Measurements from ENCODE around the gene NLRC3. TPM values are rescaled to one million over a fixed set of nuclear protein-coding genes. Genes with fewer than 3 reads are reported as not detected.
A peak's percentile ranks its signal among the peaks of the same experiment; 100 is the strongest.

Gene NLRC3
- total RNA-seq, 1 donor = 58.7 TPM

- no peak for DNase-seq (ENCODE audit: low read depth in 2 of 3, low spot score in 2 of 3)
These were observed 27.3 kb downstream of the NLRC3 start for GRCh38 chr16:3549906-3550305.

GRCh38 chr16:3548859-3549258, 28.3 kb downstream of the NLRC3 start:
- no peak for DNase-seq (ENCODE audit: low read depth in 2 of 3, low spot score in 2 of 3)

- DNase-seq (ENCODE audit: low read depth in 2 of 3, low spot score in 2 of 3) = no peak
These were observed 28.8 kb downstream of the NLRC3 start for GRCh38 chr16:3548445-3548844.

GRCh38 chr16:3546986-3547682, 30.1 kb downstream of the NLRC3 start:
- DNase-seq (ENCODE audit: low read depth in 2 of 3, low spot score in 2 of 3) = no peak

GRCh38 chr16:3542601-3543373, 34.4 kb downstream of the NLRC3 start:
- no peak for DNase-seq (ENCODE audit: low read depth in 2 of 3, low spot score in 2 of 3)

- DNase-seq (ENCODE audit: low read depth in 2 of 3, low spot score in 2 of 3) = no peak
These were observed 35.6 kb downstream of the NLRC3 start for GRCh38 chr16:3541527-3542155.

- DNase-seq (ENCODE audit: low read depth in 2 of 3, low spot score in 2 of 3) = no peak
These were observed 39.0 kb downstream of the NLRC3 start for GRCh38 chr16:3538222-3538621.

- no peak for DNase-seq (ENCODE audit: low read depth in 2 of 3, low spot score in 2 of 3)
These were observed 40.4 kb downstream of the NLRC3 start for GRCh38 chr16:3536851-3537250.

- DNase-seq (ENCODE audit: low read depth in 2 of 3, low spot score in 2 of 3) = no peak
These were observed 40.9 kb downstream of the NLRC3 start for GRCh38 chr16:3536271-3536731.

GRCh38 chr16:3534126-3534525, 43.1 kb downstream of the NLRC3 start:
- DNase-seq (ENCODE audit: low read depth in 2 of 3, low spot score in 2 of 3) = no peak

- DNase-seq (ENCODE audit: low read depth in 2 of 3, low spot score in 2 of 3) = no peak
These were observed 44.5 kb downstream of the NLRC3 start for GRCh38 chr16:3532741-3533140.

GRCh38 chr16:3530371-3530914, 46.8 kb downstream of the NLRC3 start:
- DNase-seq (ENCODE audit: low read depth in 2 of 3, low spot score in 2 of 3) = no peak

GRCh38 chr16:3529175-3529574, 48.0 kb downstream of the NLRC3 start:
- DNase-seq (ENCODE audit: low read depth in 2 of 3, low spot score in 2 of 3) = no peak

- no peak for DNase-seq (ENCODE audit: low read depth in 2 of 3, low spot score in 2 of 3)
These were observed 48.8 kb downstream of the NLRC3 start for GRCh38 chr16:3528406-3528805.

GRCh38 chr16:3527216-3527829, 49.9 kb downstream of the NLRC3 start:
- peak in 2 of 3 donors; percentile 40 to 51 for DNase-seq (ENCODE audit: low read depth in 2 of 3, low spot score in 2 of 3)

GRCh38 chr16:3525951-3526350, 51.3 kb downstream of the NLRC3 start:
- DNase-seq (ENCODE audit: low read depth in 2 of 3, low spot score in 2 of 3) = no peak

GRCh38 chr16:3523281-3523680, 53.9 kb downstream of the NLRC3 start:
- no peak for DNase-seq (ENCODE audit: low read depth in 2 of 3, low spot score in 2 of 3)

- DNase-seq (ENCODE audit: low read depth in 2 of 3, low spot score in 2 of 3) = no peak
These were observed 56.4 kb downstream of the NLRC3 start for GRCh38 chr16:3520841-3521240.

- DNase-seq (ENCODE audit: low read depth in 2 of 3, low spot score in 2 of 3) = no peak
These were observed 56.8 kb downstream of the NLRC3 start for GRCh38 chr16:3520413-3520812.

GRCh38 chr16:3519581-3519980, 57.6 kb downstream of the NLRC3 start:
- no peak for DNase-seq (ENCODE audit: low read depth in 2 of 3, low spot score in 2 of 3)

GRCh38 chr16:3518986-3519348, 58.2 kb downstream of the NLRC3 start:
- no peak for DNase-seq (ENCODE audit: low read depth in 2 of 3, low spot score in 2 of 3)

Measured in hematopoietic multipotent progenitor cell (in vitro differentiated cells).